Central memory CD8-positive, alpha-beta T cell (primary cell): ENCODE measurements around the gene HS3ST2.
"Not testable (repeated sequence)": the region's sequence is repeated elsewhere in the genome, so short reads cannot be mapped to it uniquely, and the experiment has no call there.

Source experiments
- ATAC-seq: fragments of 150-1000 bp; cut with Tn5 transposase; replicated peaks from 2 replicates; pipeline ENCODE4 v1.10.0; 2022; ENCODE audit warnings: mild to moderate bottlenecking, moderate FRiP score, moderate number of reproducible peaks; ENCODE audit not compliant: poor library complexity, severe bottlenecking; ENCODE audit errors: extremely low read depth
- DNase-seq, 2 donors: peaks; one replicate each; pipeline ENCODE4 v3.0.0; 2021; ENCODE audit warnings: low spot score in 2 of 2
- H3K27ac Mint-ChIP-seq: one replicate; pipeline ENCODE4 v1.8.0; 2022; ENCODE audit warnings: low read depth, mild to moderate bottlenecking, moderate library complexity, mixed read lengths
- H3K27me3 Mint-ChIP-seq: one replicate; pipeline ENCODE4 v1.8.0; 2022; ENCODE audit warnings: mixed read lengths
- H3K36me3 Mint-ChIP-seq: one replicate; pipeline ENCODE4 v1.8.0; 2022; ENCODE audit warnings: mild to moderate bottlenecking, moderate library complexity, mixed read lengths; ENCODE audit not compliant: insufficient read depth
- H3K4me1 Mint-ChIP-seq: one replicate; pipeline ENCODE4 v1.8.0; 2022; ENCODE audit warnings: mixed read lengths
- H3K4me3 Mint-ChIP-seq: one replicate; pipeline ENCODE4 v1.8.0; 2022; ENCODE audit warnings: mild to moderate bottlenecking, moderate library complexity, mixed read lengths
- H3K9me3 Mint-ChIP-seq: one replicate; pipeline ENCODE4 v1.8.0; 2022; ENCODE audit warnings: mixed read lengths

HS3ST2 gene

GRCh38 chr16:22928882-22929435 is 115.0 kb downstream of the HS3ST2 start:
- H3K9me3 Mint-ChIP-seq = no peaks in the 10 kb centered on the region
- H3K27me3 Mint-ChIP-seq = peaks cover 66% of the 10 kb centered on the region
- ATAC-seq = no peak
- DNase-seq = no peak
- peaks cover 2% of the 10 kb centered on the region for H3K36me3 Mint-ChIP-seq
- no peak overlapping the region for H3K27ac Mint-ChIP-seq
- H3K4me3 Mint-ChIP-seq = no peak overlapping the region
- H3K4me1 Mint-ChIP-seq = no peaks in the 10 kb centered on the region

DNA sequence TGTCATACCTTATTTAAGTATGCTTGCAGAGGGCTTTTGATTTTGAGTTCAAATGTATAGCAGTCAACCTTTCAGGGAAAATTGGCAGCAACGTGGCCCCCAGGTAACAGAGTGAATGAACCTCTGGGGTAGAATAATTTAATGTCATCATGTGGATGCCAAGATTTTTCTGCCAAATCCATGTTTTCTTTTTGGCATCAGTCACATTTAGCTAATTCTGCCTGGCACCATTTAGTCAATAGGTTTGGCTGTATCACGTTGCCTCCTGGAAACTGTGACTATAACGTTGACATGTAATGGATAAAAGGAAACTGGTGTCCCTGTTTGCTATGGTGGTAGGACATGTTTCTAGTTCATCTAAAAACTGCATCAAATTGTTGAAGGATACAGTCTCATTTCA is 115.5 kb downstream of the HS3ST2 start:
- no peak overlapping the region for H3K4me3 Mint-ChIP-seq
- no peak for ATAC-seq

DNA sequence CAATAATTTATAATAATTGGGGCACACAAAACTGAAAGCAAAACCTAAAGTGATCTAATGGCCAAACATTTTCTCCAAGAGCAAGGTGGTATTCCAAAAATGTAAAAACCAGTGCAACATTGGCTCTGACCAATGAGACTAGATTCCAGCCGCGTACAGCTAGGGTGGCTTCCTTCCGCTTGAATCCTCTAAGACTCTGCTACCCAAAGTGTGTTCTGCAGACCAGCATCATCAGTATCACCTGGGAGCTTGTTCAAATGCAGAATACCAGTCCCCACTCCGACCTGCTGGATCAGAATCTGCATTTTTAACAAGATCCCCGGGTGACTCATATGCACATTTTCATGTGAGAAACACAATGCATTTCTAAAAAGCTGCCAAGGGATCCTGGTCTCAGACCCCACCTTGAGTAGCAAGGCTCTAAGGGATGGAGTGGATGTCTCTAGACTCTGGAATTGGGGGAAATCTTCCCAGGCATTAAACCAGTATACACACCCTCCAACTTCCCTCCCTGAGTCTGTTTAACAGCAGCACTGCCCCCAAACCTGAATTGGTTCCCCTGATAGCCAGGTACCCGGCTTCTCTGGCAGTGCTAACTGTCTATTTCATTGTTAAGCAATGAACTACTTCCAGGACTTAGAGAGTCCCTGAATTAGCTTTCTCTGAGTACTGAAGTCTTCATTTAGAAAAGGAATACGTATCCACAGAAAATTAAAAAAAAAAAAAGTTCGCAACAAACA is 118.2 kb downstream of the HS3ST2 start:
- no peak for ATAC-seq
- peaks cover 56% of the 10 kb centered on the region for H3K27me3 Mint-ChIP-seq
- peaks cover 2% of the 10 kb centered on the region for H3K36me3 Mint-ChIP-seq

More for the DNA sequence above, 115.5 kb downstream of the HS3ST2 start:
- Mint-ChIP-seq H3K27ac (no peak overlapping the region), H3K27me3 (peaks cover 64% of the 10 kb centered on the region), H3K4me1 (no peaks in the 10 kb centered on the region), H3K9me3 (no peaks in the 10 kb centered on the region), H3K36me3 (peaks cover 2% of the 10 kb centered on the region)
- DNase-seq = no peak

GRCh38 chr16:22933173-22933572 is 119.2 kb downstream of the HS3ST2 start:
- no peaks in the 10 kb centered on the region for H3K9me3 Mint-ChIP-seq

More for the DNA sequence above, 118.2 kb downstream of the HS3ST2 start:
- Mint-ChIP-seq H3K4me1 (no peaks in the 10 kb centered on the region), H3K4me3 (no peak overlapping the region), H3K27ac (no peak overlapping the region), H3K9me3 (no peaks in the 10 kb centered on the region)
- DNase-seq = no peak

GRCh38 chr16:22934786-22935185 is 120.8 kb downstream of the HS3ST2 start:
- Mint-ChIP-seq H3K9me3 (no peaks in the 10 kb centered on the region), H3K27me3 (peaks cover 53% of the 10 kb centered on the region), H3K36me3 (peaks cover 2% of the 10 kb centered on the region)

More at GRCh38 chr16:22933173-22933572, 119.2 kb downstream of the HS3ST2 start:
- Mint-ChIP-seq H3K27me3 (peaks cover 46% of the 10 kb centered on the region), H3K27ac (no peak overlapping the region), H3K36me3 (peaks cover 2% of the 10 kb centered on the region), H3K4me1 (no peaks in the 10 kb centered on the region), H3K4me3 (no peak overlapping the region)
- ATAC-seq (no peak), DNase-seq (no peak)

GRCh38 chr16:22937169-22937568 is 123.2 kb downstream of the HS3ST2 start:
- no peaks in the 10 kb centered on the region for H3K36me3 Mint-ChIP-seq
- DNase-seq (no peak), ATAC-seq (no peak)
- H3K27me3 Mint-ChIP-seq = peaks cover 63% of the 10 kb centered on the region
- H3K4me1 Mint-ChIP-seq = no peaks in the 10 kb centered on the region
- H3K9me3 Mint-ChIP-seq = no peaks in the 10 kb centered on the region
- no peak overlapping the region for H3K27ac Mint-ChIP-seq
- H3K4me3 Mint-ChIP-seq = no peak overlapping the region

More at GRCh38 chr16:22934786-22935185, 120.8 kb downstream of the HS3ST2 start:
- no peak overlapping the region for H3K27ac Mint-ChIP-seq
- H3K4me3 Mint-ChIP-seq = no peak overlapping the region
- DNase-seq (no peak), ATAC-seq (no peak)
- no peaks in the 10 kb centered on the region for H3K4me1 Mint-ChIP-seq

- DNase-seq = no peak
- H3K4me1 Mint-ChIP-seq = no peaks in the 10 kb centered on the region
- H3K4me3 Mint-ChIP-seq = no peak overlapping the region
- no peaks in the 10 kb centered on the region for H3K9me3 Mint-ChIP-seq
- peaks cover 63% of the 10 kb centered on the region for H3K27me3 Mint-ChIP-seq
- ATAC-seq = no peak
- H3K36me3 Mint-ChIP-seq = no peaks in the 10 kb centered on the region
- H3K27ac Mint-ChIP-seq = no peak overlapping the region
These were observed 124.7 kb downstream of the HS3ST2 start for GRCh38 chr16:22938647-22939046.

DNA sequence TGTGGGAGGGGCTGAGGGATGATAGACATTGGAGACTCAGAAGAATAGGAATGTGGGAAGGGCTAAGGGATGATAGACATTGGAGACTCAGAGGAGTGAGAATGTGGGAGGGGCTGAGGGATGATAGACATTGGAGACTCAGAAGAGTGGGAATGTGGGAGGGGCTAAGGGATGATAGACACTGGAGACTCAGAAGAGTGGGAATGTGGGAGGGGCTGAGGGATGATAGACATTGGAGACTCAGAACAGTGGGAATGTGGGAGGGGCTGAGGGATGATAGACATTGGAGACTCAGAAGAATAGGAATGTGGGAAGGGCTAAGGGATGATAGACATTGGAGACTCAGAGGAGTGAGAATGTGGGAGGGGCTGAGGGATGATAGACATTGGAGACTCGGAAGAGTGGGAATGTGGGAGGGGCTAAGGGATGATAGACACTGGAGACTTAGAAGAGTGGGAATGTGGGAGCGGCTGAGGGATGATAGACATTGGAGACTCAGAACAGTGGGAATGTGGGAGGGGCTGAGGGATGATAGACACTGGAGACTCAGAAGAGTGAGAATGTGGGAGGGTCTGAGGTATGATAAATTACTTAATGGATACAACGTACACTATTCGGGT is 125.9 kb downstream of the HS3ST2 start:
- H3K9me3 Mint-ChIP-seq, H3K4me1 Mint-ChIP-seq, H3K36me3 Mint-ChIP-seq, DNase-seq, H3K4me3 Mint-ChIP-seq, H3K27ac Mint-ChIP-seq, ATAC-seq: not testable (repeated sequence)
- peaks cover 63% of the 10 kb centered on the region for H3K27me3 Mint-ChIP-seq

- no peak for ATAC-seq
- Mint-ChIP-seq H3K4me3 (no peak overlapping the region), H3K9me3 (no peaks in the 10 kb centered on the region), H3K27me3 (peaks cover 71% of the 10 kb centered on the region), H3K4me1 (no peaks in the 10 kb centered on the region), H3K36me3 (no peaks in the 10 kb centered on the region), H3K27ac (no peak overlapping the region)
- DNase-seq = no peak
These were observed 128.1 kb downstream of the HS3ST2 start for GRCh38 chr16:22941970-22942501.

GRCh38 chr16:22942811-22943210 is 128.8 kb downstream of the HS3ST2 start:
- ATAC-seq (no peak), DNase-seq (no peak)
- Mint-ChIP-seq H3K27ac (no peak overlapping the region), H3K4me1 (no peaks in the 10 kb centered on the region), H3K9me3 (no peaks in the 10 kb centered on the region), H3K36me3 (no peaks in the 10 kb centered on the region), H3K4me3 (no peak overlapping the region), H3K27me3 (peaks cover 72% of the 10 kb centered on the region)

DNA sequence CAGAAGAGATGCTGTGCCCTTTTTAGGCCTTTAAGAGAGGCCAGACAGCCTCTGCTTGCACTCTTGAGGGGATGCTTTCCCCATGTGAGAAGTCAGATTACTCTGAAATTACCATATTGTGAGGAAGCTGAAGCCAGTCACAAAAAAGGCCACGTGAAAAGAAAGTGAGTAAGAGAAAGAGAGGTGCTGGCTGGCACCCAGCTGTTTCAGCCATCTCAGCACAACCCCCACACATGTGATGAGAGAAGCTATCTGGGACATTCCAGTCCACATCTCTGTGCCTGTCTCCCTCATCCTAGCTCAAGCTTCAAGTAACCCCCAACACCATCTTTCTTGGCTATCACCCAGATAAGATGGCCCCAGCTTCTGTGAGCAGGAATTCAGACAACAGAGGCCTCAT is 131.4 kb downstream of the HS3ST2 start:
- H3K4me3 Mint-ChIP-seq = no peak overlapping the region
- DNase-seq = no peak
- H3K27ac Mint-ChIP-seq = no peak overlapping the region
- no peak for ATAC-seq
- H3K9me3 Mint-ChIP-seq = no peaks in the 10 kb centered on the region
- no peaks in the 10 kb centered on the region for H3K36me3 Mint-ChIP-seq
- H3K27me3 Mint-ChIP-seq = peaks cover 74% of the 10 kb centered on the region
- H3K4me1 Mint-ChIP-seq = peaks cover 5% of the 10 kb centered on the region

DNA sequence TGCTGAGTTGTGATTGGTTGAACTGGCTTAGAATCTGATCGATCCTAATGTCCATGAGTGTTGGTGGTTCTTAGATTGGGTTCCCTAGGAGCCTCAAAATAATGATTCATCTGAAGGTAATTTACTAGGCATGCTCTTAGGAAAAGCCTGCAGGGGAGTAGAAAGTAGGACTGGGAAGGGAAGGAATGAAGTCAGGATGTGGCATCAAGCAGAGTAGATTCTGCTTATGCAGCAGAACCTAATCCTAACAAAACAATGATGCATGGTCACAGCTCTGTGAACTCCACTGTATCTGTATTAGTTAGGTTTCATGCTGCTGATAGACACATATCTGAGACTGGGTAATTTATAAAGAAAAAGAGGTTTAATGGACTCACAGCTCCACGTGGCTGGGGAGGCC is 132.5 kb downstream of the HS3ST2 start:
- Mint-ChIP-seq H3K27ac (no peak overlapping the region), H3K4me3 (no peak overlapping the region), H3K4me1 (peaks cover 5% of the 10 kb centered on the region), H3K9me3 (no peaks in the 10 kb centered on the region), H3K36me3 (no peaks in the 10 kb centered on the region), H3K27me3 (peaks cover 70% of the 10 kb centered on the region)
- DNase-seq = no peak
- no peak for ATAC-seq
